SK-N-SH (cell line): ENCODE results near the gene STXBP1. TPM values are rescaled to one million over a fixed set of nuclear protein-coding genes. Genes with fewer than 3 reads are reported as not detected.

Experiments used
- CTCF ChIA-PET: fragments of 300-600, 350-600 bp; formaldehyde crosslinking; extraction: SDS; loops from one replicate; lab custom pipeline; 2021; lab: Yijun Ruan, JAX
- POLR2A ChIA-PET: fragments of 350-600 bp; sonication (Branson Sonifier 250); formaldehyde crosslinking; extraction: SDS; loops from one replicate; lab custom pipeline; 2020; ENCODE audit warnings: antibody characterized with exemption, inconsistent platforms; lab: Yijun Ruan, JAX
- DNase-seq: peaks from one replicate; pipeline ENCODE4 v3.0.0; 2012
- H2AFZ ChIP-seq: fragments of 200-600 bp; sonication (generic); 2 replicates; pipeline ENCODE4 v1.8.1; 2016; ENCODE audit warnings: antibody characterized with exemption, mild to moderate bottlenecking, low read depth
- H3F3A ChIP-seq: fragments of 200-600 bp; sonication (generic); replicated peaks from 2 replicates; pipeline ENCODE3; 2016; ENCODE audit warnings: antibody characterized with exemption, mild to moderate bottlenecking; ENCODE audit not compliant: insufficient read depth
- H3K27ac ChIP-seq, 2 experiments: fragments of 200-500 bp in 1 of 2; fragments of 200-600 bp in 1 of 2; sonication (Bioruptor generic) in 1 of 2; sonication (generic), shearing (Covaris generic) in 1 of 2; 2 replicates each; pipeline versions ENCODE4 v1.5.1 to v1.6.1; 2014 to 2016; ENCODE audit warnings: low read depth in 2 of 2, inconsistent platforms in 1 of 2, low read length in 1 of 2, mild to moderate bottlenecking in 1 of 2, mixed read lengths in 1 of 2
- H3K27me3 ChIP-seq: fragments of 200-600 bp; sonication (generic), shearing (Covaris generic); 2 replicates; pipeline ENCODE4 v1.6.1; 2016; ENCODE audit warnings: mixed run types; ENCODE audit not compliant: insufficient read depth
- H3K36me3 ChIP-seq, 2 experiments: fragments of 200-500 bp in 1 of 2; fragments of 200-600 bp in 1 of 2; sonication (Bioruptor generic) in 1 of 2; sonication (generic) in 1 of 2; replicated peaks in 1 of 2; 2 replicates each; pipeline versions ENCODE3 to v1.5.1; 2014 to 2016; ENCODE audit warnings: low read length in 1 of 2, mild to moderate bottlenecking in 1 of 2; ENCODE audit not compliant: insufficient read depth in 2 of 2, control insufficient read depth in 1 of 2
- H3K4me1 ChIP-seq, 2 experiments: fragments of 200-500 bp in 1 of 2; fragments of 200-600 bp in 1 of 2; sonication (Bioruptor generic) in 1 of 2; sonication (generic), shearing (Covaris generic) in 1 of 2; 2 replicates each; pipeline versions ENCODE4 v1.5.1 to v1.6.1; 2014 to 2016; ENCODE audit warnings: low read depth in 1 of 2, low read length in 1 of 2, mixed run types in 1 of 2; ENCODE audit not compliant: insufficient read depth in 2 of 2, control insufficient read depth in 1 of 2
- H3K4me2 ChIP-seq: fragments of 200-600 bp; sonication (generic), shearing (Covaris generic); 2 replicates; pipeline ENCODE4 v1.6.1; 2017; ENCODE audit warnings: mixed run types
- H3K4me3 ChIP-seq, 2 experiments: fragments of 200-500 bp in 1 of 2; fragments of 200-600 bp in 1 of 2; sonication (Bioruptor generic) in 1 of 2; sonication (generic), shearing (Covaris generic) in 1 of 2; 2 replicates each; pipeline versions ENCODE4 v1.5.1 to v1.8.1; 2014 to 2016; ENCODE audit warnings: low read depth in 2 of 2, inconsistent platforms in 1 of 2, low read length in 1 of 2, mild to moderate bottlenecking in 1 of 2, mixed read lengths in 1 of 2, moderate library complexity in 1 of 2
- H3K79me2 ChIP-seq: fragments of 200-600 bp; sonication (generic); 2 replicates; pipeline ENCODE4 v1.8.1; 2017; ENCODE audit warnings: mild to moderate bottlenecking; ENCODE audit not compliant: insufficient read depth
- H3K9ac ChIP-seq: fragments of 200-600 bp; sonication (generic); 2 replicates; pipeline ENCODE4 v1.6.1; 2017; ENCODE audit warnings: mixed run types
- H3K9me2 ChIP-seq: fragments of 200-600 bp; sonication (generic); 2 replicates; pipeline ENCODE4 v1.6.1; 2017; ENCODE audit warnings: mixed run types
- H3K9me3 ChIP-seq: fragments of 200-600 bp; sonication (generic); 2 replicates; pipeline ENCODE4 v1.6.1; 2017; ENCODE audit warnings: mixed run types, mild to moderate bottlenecking, moderate library complexity
- H4K20me1 ChIP-seq: fragments of 200-600 bp; sonication (generic); 2 replicates; pipeline ENCODE4 v1.6.1; 2017; ENCODE audit warnings: mild to moderate bottlenecking, mixed run types; ENCODE audit not compliant: insufficient read depth
- CHD2 ChIP-seq: fragments of 150-350 bp; IDR thresholded peaks from 2 replicates; pipeline ENCODE4 v1.6.1; 2018; ENCODE audit warnings: low read length; ENCODE audit not compliant: partially characterized antibody
- EZH2phosphoT487 ChIP-seq: fragments of 200-600 bp; sonication (generic); IDR thresholded peaks from 2 replicates; pipeline ENCODE4 v1.6.1; 2017; ENCODE audit warnings: low read depth, mixed run types, mild to moderate bottlenecking, antibody characterized with exemption, moderate library complexity, borderline replicate concordance
- FOSL2 ChIP-seq: IDR thresholded peaks from 2 replicates; pipeline ENCODE4 v1.4.0; 2012; ENCODE audit warnings: low read depth, mild to moderate bottlenecking, moderate library complexity, borderline replicate concordance
- IRF3 ChIP-seq: fragments of 150-350 bp; IDR thresholded peaks from 2 replicates; pipeline ENCODE4 v1.6.1; 2016; ENCODE audit warnings: mild to moderate bottlenecking, low read depth, low read length
- POLR2AphosphoS5 ChIP-seq: IDR thresholded peaks from 2 replicates; pipeline ENCODE4 v1.6.1; 2012; ENCODE audit warnings: low read depth, low read length
- SIN3A ChIP-seq: IDR thresholded peaks from 2 replicates; pipeline ENCODE4 v1.6.1; 2012; ENCODE audit warnings: low read depth, mild to moderate bottlenecking, low read length, moderate library complexity, borderline replicate concordance
- TAF1 ChIP-seq: IDR thresholded peaks from 2 replicates; pipeline ENCODE4 v1.6.1; 2012; ENCODE audit warnings: low read depth, mild to moderate bottlenecking, low read length, moderate library complexity, borderline replicate concordance
- YY1 ChIP-seq: IDR thresholded peaks from 2 replicates; pipeline ENCODE4 v1.4.0; 2012; ENCODE audit warnings: low read depth, mild to moderate bottlenecking
- ZBTB33 ChIP-seq: IDR thresholded peaks from 2 replicates; pipeline ENCODE4 v1.4.0; 2012; ENCODE audit warnings: low read depth, borderline replicate concordance
- WGBS: methylation state at CpG from one replicate; pipeline ENCODE4 v1.1.6; 2017; ENCODE audit warnings: low lambda C conversion rate; 5-methylcytosine and 5-hydroxymethylcytosine counted together
- polyA plus RNA-seq, 3 experiments: library from polyadenylated mRNA; depleted of rRNA; stranded (reverse); fragments of >200 nt; gene quantifications; 2 replicates each; pipeline ENCODE4 v1.2.3, GENCODE V29; 2012

STXBP1 gene
- polyA plus RNA-seq, 1 of the 3 experiments (the other 2 are of a cell fraction) = 44.3 TPM

- Histone ChIP-seq H3K27me3 (no peaks in the 10 kb centered on the region), H3K27ac (peak overlapping the region; percentile 58 to 62; a peak in 2 of 4 replicates), H3K36me3 (peaks cover 0 to 30% of the 10 kb centered on the region in 2 experiments), H3K9me2 (no peaks in the 10 kb centered on the region), H4K20me1 (peaks cover 25% of the 10 kb centered on the region; the same call in 1 of the 2 replicates), H3K4me1 (peaks cover 35 to 37% of the 10 kb centered on the region in 2 experiments), H3F3A (peaks cover 36% of the 10 kb centered on the region), H2AFZ (no peak overlapping the region), H3K79me2 (peaks cover 71% of the 10 kb centered on the region), H3K9ac (peak overlapping the region; percentile 87), H3K4me3 (peak overlapping the region; percentile 75 to 82), H3K9me3 (no peaks in the 10 kb centered on the region), H3K4me2 (peak overlapping the region; percentile 98)
- ChIA-PET POLR2A (interaction anchor here (1.0 kb wide), 1 partner anchor 8 kb away, joined by 5 read pairs; no protein-coding TSS in a partner anchor), CTCF (interaction anchor here (0.7 to 1.0 kb wide), 4 partner anchors 8 to 168 kb away, joined by 3 read pairs; partner anchors contain the start of gene TOR2A)
- 60% methylated on average over 8 of the region's 11 CpGs for WGBS
- no peak for DNase-seq
- TF ChIP-seq SIN3A (no peak), ZBTB33 (no peak)
Measured at GRCh38 chr9:127566351-127567001, 45.6 kb upstream of the STXBP1 start.

GRCh38 chr9:127567035-127567729 is 44.9 kb upstream of the STXBP1 start:
- peak; percentile 70 for DNase-seq
- peaks cover 72% of the 10 kb centered on the region for H3K79me2 ChIP-seq
- H3K9ac ChIP-seq = peak overlapping the region; percentile 87
- H3K4me1 ChIP-seq = peaks cover 33 to 36% of the 10 kb centered on the region in 2 experiments
- no peak overlapping the region for H2AFZ ChIP-seq
- peaks cover 0 to 30% of the 10 kb centered on the region in 2 experiments for H3K36me3 ChIP-seq
- H3K4me2 ChIP-seq = peak overlapping the region; percentile 98
- 18% methylated on average over 9 of the region's 16 CpGs for WGBS
- POLR2A ChIA-PET = interaction anchor here (1.0 to 1.1 kb wide), 2 partner anchors 9 to 29 kb away, joined by 3 to 5 read pairs; no protein-coding TSS in a partner anchor
- H3K4me3 ChIP-seq = peak overlapping the region; percentile 75 to 82
- H3K27ac ChIP-seq = peak overlapping the region; percentile 58 to 64; a peak in 3 of 4 replicates
- H3K9me2 ChIP-seq = no peaks in the 10 kb centered on the region
- no peak for TF ChIP-seq ZBTB33
- peak; percentile 22; the same call in 1 of the 2 replicates for TF ChIP-seq POLR2AphosphoS5
- no peak for TF ChIP-seq IRF3
- no peak for TF ChIP-seq FOSL2
- no peak for TF ChIP-seq CHD2
- 0 out of 2 replicates have a peak, but pooled peaks have one; percentile 0 for TF ChIP-seq SIN3A
- TF ChIP-seq YY1 = no peak
- TF ChIP-seq EZH2phosphoT487 = no peak
- no peak for TF ChIP-seq TAF1
- TF ChIP-seq, all 33 proteins: peak for 2
- CTCF ChIA-PET = interaction anchor here (0.7 to 1.5 kb wide), 3 partner anchors 9 to 87 kb away, joined by 3 to 5 read pairs (median 3); no protein-coding TSS in a partner anchor
- H4K20me1 ChIP-seq = peaks cover 24% of the 10 kb centered on the region; the same call in 1 of the 2 replicates
- no peaks in the 10 kb centered on the region for H3K27me3 ChIP-seq
- H3F3A ChIP-seq = peaks cover 31% of the 10 kb centered on the region
- no peaks in the 10 kb centered on the region for H3K9me3 ChIP-seq
